HepG2 (cell line): ENCODE data around the gene SUCLG1. TPM values are rescaled to one million over a fixed set of nuclear protein-coding genes. Genes with fewer than 3 reads are reported as not detected.

ENCODE experiments used
- ATAC-seq: fragments of 200-7000 bp; cut with Tn5 transposase; 3 replicates; pipeline ENCODE4 v1.9.1; 2020; ENCODE audit warnings: mild to moderate bottlenecking, moderate library complexity
- BruUV-seq: library from RNA; stranded (reverse); fragments of 400-500 nt; replicated peaks from 2 replicates; lab custom pipeline; 2021; lab: Mats Ljungman, UMichigan
- CTCF ChIA-PET: fragments of 300-600 bp; formaldehyde crosslinking; extraction: SDS; loops from one replicate; lab custom pipeline; 2021; ENCODE audit warnings: low total read pairs, inconsistent platforms, low intra/inter-chr PET ratio; lab: Yijun Ruan, JAX
- POLR2A ChIA-PET: fragments of 350-600 bp; sonication (Branson Sonifier 250); formaldehyde crosslinking; loops from one replicate; lab custom pipeline; 2020; ENCODE audit warnings: antibody characterized with exemption, inconsistent platforms; lab: Yijun Ruan, JAX
- DNase-seq: peaks from one replicate; pipeline ENCODE4 v3.0.0-alpha.2; 2015; ENCODE audit warnings: low spot score
- FAIRE-seq: peaks from 3 replicates; lab custom pipeline; 2011; peaks lifted over from hg19 to GRCh38; lab: Jason Lieb, UNC
- H2AFZ ChIP-seq: one replicate; pipeline ENCODE4 v1.6.1; 2011; ENCODE audit warnings: low read length, inconsistent platforms
- H3K27ac ChIP-seq: fragments of 300-600 bp; 3 replicates; pipeline ENCODE4 v1.8.0; 2011; ENCODE audit warnings: mixed run types, mild to moderate bottlenecking, mixed read lengths, low read length, inconsistent platforms; ENCODE audit not compliant: insufficient read depth; ENCODE audit errors: extremely low read length
- H3K27me3 ChIP-seq, 2 experiments: fragments of 200-600 bp in 1 of 2; 2 replicates in 1 of 2; 3 replicates in 1 of 2; pipeline versions ENCODE4 v1.6.0 to v1.8.0; 2011; ENCODE audit warnings: low read length in 2 of 2, mild to moderate bottlenecking in 2 of 2, moderate library complexity in 2 of 2, inconsistent platforms in 1 of 2; ENCODE audit not compliant: insufficient read depth in 2 of 2, control insufficient read depth in 1 of 2
- H3K36me3 ChIP-seq, 2 experiments: fragments of 200-600 bp in 1 of 2; replicated peaks in 1 of 2; 2 replicates in 1 of 2; 3 replicates in 1 of 2; pipeline versions ENCODE4 v1.5.1 to v1.8.0; 2011; ENCODE audit warnings: low read length in 2 of 2, inconsistent platforms in 1 of 2; ENCODE audit not compliant: insufficient read depth in 2 of 2, control insufficient read depth in 1 of 2
- H3K4me1 ChIP-seq: 2 replicates; pipeline ENCODE4 v1.5.1; 2012; ENCODE audit warnings: low read length, inconsistent platforms; ENCODE audit not compliant: insufficient read depth
- H3K4me2 ChIP-seq: 2 replicates; pipeline ENCODE4 v1.6.0; 2011; ENCODE audit warnings: low read depth, low read length, inconsistent platforms
- H3K4me3 ChIP-seq, 3 experiments: fragments of 200-600 bp in 1 of 3; sonication (generic), shearing (Covaris generic) in 1 of 3; replicated peaks in 1 of 3; 2 replicates each; pipeline ENCODE4 v1.5.1; 2011 to 2016; ENCODE audit warnings: low read length in 3 of 3, inconsistent platforms in 2 of 3, low read depth in 2 of 3, mild to moderate bottlenecking in 2 of 3, control low read depth in 1 of 3, mixed read lengths in 1 of 3; ENCODE audit not compliant: insufficient read depth in 1 of 3
- H3K79me2 ChIP-seq: one replicate; pipeline ENCODE4 v1.6.1; 2011; ENCODE audit warnings: low read length, inconsistent platforms; ENCODE audit not compliant: insufficient read depth
- H3K9ac ChIP-seq: 2 replicates; pipeline ENCODE4 v1.6.0; 2011; ENCODE audit warnings: mild to moderate bottlenecking, low read depth, low read length, inconsistent platforms; ENCODE audit not compliant: insufficient read depth
- H3K9me3 ChIP-seq: 2 replicates; pipeline ENCODE4 v1.5.1; 2012; ENCODE audit warnings: mild to moderate bottlenecking, low read length
- H4K20me1 ChIP-seq: 2 replicates; pipeline ENCODE4 v1.6.0; 2011; ENCODE audit warnings: inconsistent platforms, mild to moderate bottlenecking, low read length, moderate library complexity; ENCODE audit not compliant: insufficient read depth
- CREB1 ChIP-seq, 2 experiments: fragments of 450-650 bp in 1 of 2; IDR thresholded peaks; 2 replicates each; pipeline ENCODE4 v1.6.1; 2016 to 2017; ENCODE audit warnings: control low read depth in 1 of 2, mild to moderate bottlenecking in 1 of 2, missing compliant biosample characterization in 1 of 2, missing genetic modification characterization in 1 of 2
- EEA1 ChIP-seq: sonication (generic); formaldehyde crosslinking; IDR thresholded peaks from 2 replicates; pipeline ENCODE4 v1.5.1; 2020; ENCODE audit warnings: mild to moderate bottlenecking, missing genetic modification reagents, borderline replicate concordance
- GFI1 ChIP-seq: sonication (generic); formaldehyde crosslinking; IDR thresholded peaks from 2 replicates; pipeline ENCODE4 v1.5.0; 2020; ENCODE audit warnings: missing genetic modification reagents, mild to moderate bottlenecking, borderline replicate concordance
- NFE2L2 ChIP-seq: fragments of 150-350 bp; IDR thresholded peaks from 2 replicates; pipeline ENCODE4 v1.6.1; 2014; ENCODE audit warnings: low read length
- NONO ChIP-seq, 2 experiments: fragments of 450-650 bp in 1 of 2; sonication (generic) in 1 of 2; formaldehyde crosslinking in 1 of 2; IDR thresholded peaks in 1 of 2; conservative IDR thresholded peaks in 1 of 2; 2 replicates each; pipeline versions ENCODE4 v1.6.1 to v1.8.0; 2017 to 2022; ENCODE audit warnings: mild to moderate bottlenecking in 1 of 2, missing genetic modification reagents in 1 of 2, moderate library complexity in 1 of 2
- NR3C1 ChIP-seq: sonication (generic); formaldehyde crosslinking; IDR thresholded peaks from 2 replicates; pipeline ENCODE4 v1.4.0; 2020; ENCODE audit warnings: missing genetic modification reagents
- RBFOX2 ChIP-seq: fragments of 200-400 bp; formaldehyde crosslinking; IDR thresholded peaks from 2 replicates; pipeline ENCODE4 v1.6.1; 2017; ENCODE audit warnings: low read depth, mild to moderate bottlenecking, low read length
- SP140L ChIP-seq: sonication (generic); formaldehyde crosslinking; IDR thresholded peaks from 2 replicates; pipeline ENCODE4 v1.4.0; 2020; ENCODE audit warnings: missing genetic modification reagents, borderline replicate concordance
- THAP11 ChIP-seq: IDR thresholded peaks from 2 replicates; pipeline ENCODE4 v1.6.1; 2016; ENCODE audit warnings: missing biosample characterization, missing genetic modification reagents
- ZFP90 ChIP-seq: sonication (generic); formaldehyde crosslinking; IDR thresholded peaks from 2 replicates; pipeline ENCODE4 v1.8.0; 2022; ENCODE audit warnings: missing genetic modification reagents, mild to moderate bottlenecking, inconsistent platforms, borderline replicate concordance
- ZMAT3 ChIP-seq: sonication (generic); formaldehyde crosslinking; conservative IDR thresholded peaks from 2 replicates; pipeline ENCODE4 v1.7.0; 2021; ENCODE audit warnings: missing genetic modification reagents
- ZMYM3 ChIP-seq: sonication (generic); formaldehyde crosslinking; IDR thresholded peaks from 2 replicates; pipeline ENCODE4 v1.5.1; 2020; ENCODE audit warnings: mild to moderate bottlenecking, missing genetic modification reagents
- ZNF30 ChIP-seq: sonication (generic); formaldehyde crosslinking; IDR thresholded peaks from 2 replicates; pipeline ENCODE4 v1.5.0; 2020; ENCODE audit warnings: mild to moderate bottlenecking, missing genetic modification reagents
- ZNF432 ChIP-seq: sonication (generic); formaldehyde crosslinking; IDR thresholded peaks from 2 replicates; pipeline ENCODE4 v1.5.0; 2020; ENCODE audit warnings: missing genetic modification reagents, mild to moderate bottlenecking, borderline replicate concordance
- ZNF7 ChIP-seq: IDR thresholded peaks from 2 replicates; pipeline ENCODE4 v1.6.1; 2016; ENCODE audit warnings: missing biosample characterization, missing genetic modification reagents
- ZNF766 ChIP-seq: sonication (generic); formaldehyde crosslinking; IDR thresholded peaks from 2 replicates; pipeline ENCODE4 v1.5.0; 2020; ENCODE audit warnings: missing genetic modification reagents, borderline replicate concordance
- WGBS: methylation state at CpG from one replicate; pipeline ENCODE4 v1.1.6; 2017; ENCODE audit warnings: low lambda C conversion rate; 5-methylcytosine and 5-hydroxymethylcytosine counted together
- in situ Hi-C: cut with HindIII; loops from 2 replicates; pipeline ENCODE4 v1.10.0; 2017; ENCODE audit warnings: low pct_unique_long_range_greater_than_20kb; ENCODE audit not compliant: extremely low pct_ligation_motif_present
- intact Hi-C: fragments of 100-400 bp; cut with micrococcal nuclease; formaldehyde crosslinking; loops from one replicate; pipeline ENCODE4 v1.10.0; 2022; ENCODE audit not compliant: unreplicated experiment
- polyA plus RNA-seq, 8 experiments: library from polyadenylated mRNA; depleted of rRNA in 3 of 8; stranded (reverse) in 7 of 8; unstranded in 1 of 8; fragments of >200 nt; fragmentation: Illumina TruSeq in 4 of 8; extraction: Trizol in 4 of 8; gene quantifications; 2 replicates each; pipeline versions ENCODE4 v1.2.1 to v1.2.3, GENCODE V29; 2011 to 2016; ENCODE audit warnings: low read depth in 4 of 8, missing spikeins in 1 of 8, mixed read lengths in 1 of 8; ENCODE audit not compliant: insufficient read depth in 1 of 8
- total RNA-seq, 5 experiments: library from RNA; depleted of rRNA; stranded (reverse); fragments of >200 nt; fragmentation: Illumina TruSeq; extraction: Trizol; gene quantifications; 2 replicates each; pipeline ENCODE4 v1.2.3, GENCODE V29; 2016; ENCODE audit warnings: low read depth in 1 of 5
- TF ChIP-seq, protein P1 (sequence below): sonication (generic); formaldehyde crosslinking; IDR thresholded peaks from 2 replicates; pipeline ENCODE4 v1.4.0; 2020; ENCODE audit warnings: mild to moderate bottlenecking, low read depth, missing genetic modification reagents
- TF ChIP-seq, protein P2 (sequence below): sonication (generic); formaldehyde crosslinking; conservative IDR thresholded peaks from 2 replicates; pipeline ENCODE4 v1.5.0; 2020; ENCODE audit warnings: missing genetic modification reagents
- TF ChIP-seq, protein P3 (sequence below): IDR thresholded peaks from 2 replicates; pipeline ENCODE4 v1.6.1; 2016; ENCODE audit warnings: missing biosample characterization, missing genetic modification reagents, low read depth
- TF ChIP-seq, protein P4 (sequence below): sonication (generic); formaldehyde crosslinking; IDR thresholded peaks from 2 replicates; pipeline ENCODE4 v1.5.0; 2020; ENCODE audit warnings: mild to moderate bottlenecking, missing genetic modification reagents, moderate library complexity

SUCLG1 gene
- total and polyA plus RNA-seq, 2 of the 13 experiments (the other 11 are each of a cell fraction or from before 2014, with no cell fraction given) = 58.7 to 121 TPM

DNA sequence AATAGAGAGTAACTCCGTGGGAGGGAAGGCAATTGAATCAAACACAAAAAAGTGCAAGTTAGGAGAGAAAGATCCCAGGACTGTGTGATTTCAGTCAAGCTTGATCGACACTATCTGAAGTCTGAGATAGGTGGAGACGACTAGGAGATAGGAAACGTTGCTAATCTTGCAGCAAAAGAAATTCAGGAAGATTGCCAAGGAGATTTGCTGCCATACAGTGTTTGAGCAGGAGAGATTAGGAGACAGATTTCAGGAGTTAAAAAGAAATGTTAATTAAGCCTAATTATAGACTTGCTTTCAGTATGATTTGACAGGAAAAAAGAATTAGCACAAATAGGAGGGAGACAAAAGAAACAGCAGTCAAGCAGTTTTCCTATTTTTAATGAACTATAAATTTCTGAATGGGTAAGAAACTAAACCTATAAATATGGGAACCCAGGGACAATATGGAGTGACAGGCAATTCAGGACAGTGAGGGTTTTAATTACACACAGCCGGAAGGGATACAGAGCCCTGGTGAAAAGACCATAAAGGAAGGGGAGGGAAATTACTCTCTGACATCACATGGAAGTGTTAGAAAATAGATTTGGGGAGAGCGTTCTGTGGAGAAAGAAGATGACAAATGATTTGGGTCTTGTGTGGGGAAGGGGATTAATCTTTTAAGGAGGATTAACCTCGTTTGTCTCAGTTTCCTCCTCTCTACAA is 72.6 kb downstream of the SUCLG1 start:
- no peak overlapping the region for H3K4me3 ChIP-seq
- ChIA-PET CTCF (no interaction called here), POLR2A (no interaction called here)
- FAIRE-seq (no peak), DNase-seq (no peak), ATAC-seq (no peak)
- H3K79me2 ChIP-seq = no peaks in the 10 kb centered on the region
- intact Hi-C loops (no loop called here), in situ Hi-C loops (no loop called here)
- no peak overlapping the region for H3K9ac ChIP-seq
- no peak overlapping the region for H3K4me2 ChIP-seq
- H3K27ac ChIP-seq = no peak overlapping the region
- H2AFZ ChIP-seq = no peak overlapping the region
- TF ChIP-seq NR3C1 (CRISPR knock-in tag) = no peak
- no peak for TF ChIP-seq ZMAT3
- TF ChIP-seq ZNF30 (CRISPR knock-in tag) = no peak
- TF ChIP-seq, protein P1, sequence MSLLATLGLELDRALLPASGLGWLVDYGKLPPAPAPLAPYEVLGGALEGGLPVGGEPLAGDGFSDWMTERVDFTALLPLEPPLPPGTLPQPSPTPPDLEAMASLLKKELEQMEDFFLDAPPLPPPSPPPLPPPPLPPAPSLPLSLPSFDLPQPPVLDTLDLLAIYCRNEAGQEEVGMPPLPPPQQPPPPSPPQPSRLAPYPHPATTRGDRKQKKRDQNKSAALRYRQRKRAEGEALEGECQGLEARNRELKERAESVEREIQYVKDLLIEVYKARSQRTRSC (CRISPR knock-in tag) = no peak
- TF ChIP-seq THAP11 (CRISPR knock-in tag) = no peak
- no peak for TF ChIP-seq CREB1 (IDR thresholded peaks at IDR 0.05)
- TF ChIP-seq CREB1 (CRISPR knock-in tag; IDR thresholded peaks at IDR 0.05) = no peak
- TF ChIP-seq RBFOX2 = no peak
- no peak for TF ChIP-seq ZNF432
- no peak for TF ChIP-seq ZMYM3
- no peak for TF ChIP-seq SP140L (CRISPR knock-in tag)
- TF ChIP-seq EEA1 (CRISPR knock-in tag) = no peak
- TF ChIP-seq GFI1 = no peak
- TF ChIP-seq, protein P2, sequence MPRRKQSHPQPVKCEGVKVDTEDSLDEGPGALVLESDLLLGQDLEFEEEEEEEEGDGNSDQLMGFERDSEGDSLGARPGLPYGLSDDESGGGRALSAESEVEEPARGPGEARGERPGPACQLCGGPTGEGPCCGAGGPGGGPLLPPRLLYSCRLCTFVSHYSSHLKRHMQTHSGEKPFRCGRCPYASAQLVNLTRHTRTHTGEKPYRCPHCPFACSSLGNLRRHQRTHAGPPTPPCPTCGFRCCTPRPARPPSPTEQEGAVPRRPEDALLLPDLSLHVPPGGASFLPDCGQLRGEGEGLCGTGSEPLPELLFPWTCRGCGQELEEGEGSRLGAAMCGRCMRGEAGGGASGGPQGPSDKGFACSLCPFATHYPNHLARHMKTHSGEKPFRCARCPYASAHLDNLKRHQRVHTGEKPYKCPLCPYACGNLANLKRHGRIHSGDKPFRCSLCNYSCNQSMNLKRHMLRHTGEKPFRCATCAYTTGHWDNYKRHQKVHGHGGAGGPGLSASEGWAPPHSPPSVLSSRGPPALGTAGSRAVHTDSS (CRISPR knock-in tag) = no peak
- TF ChIP-seq ZNF766 = no peak
- TF ChIP-seq, protein P3, sequence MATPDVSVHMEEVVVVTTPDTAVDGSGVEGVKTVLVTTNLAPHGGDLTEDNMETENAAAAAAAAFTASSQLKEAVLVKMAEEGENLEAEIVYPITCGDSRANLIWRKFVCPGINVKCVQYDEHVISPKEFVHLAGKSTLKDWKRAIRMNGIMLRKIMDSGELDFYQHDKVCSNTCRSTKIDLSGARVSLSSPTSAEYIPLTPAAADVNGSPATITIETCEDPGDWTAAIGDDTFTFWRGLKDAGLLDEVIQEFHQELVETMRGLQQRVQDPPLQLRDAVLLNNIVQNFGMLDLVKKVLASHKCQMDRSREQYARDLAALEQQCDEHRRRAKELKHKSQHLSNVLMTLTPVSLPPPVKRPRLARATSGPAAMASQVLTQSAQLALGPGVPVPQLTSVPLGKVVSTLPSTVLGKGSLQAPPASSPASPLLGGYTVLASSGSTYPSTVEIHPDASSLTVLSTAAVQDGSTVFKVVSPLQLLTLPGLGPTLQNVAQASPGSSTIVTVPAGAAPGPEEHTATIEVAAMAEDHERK = no peak
- TF ChIP-seq ZFP90 = no peak
- TF ChIP-seq, protein P4, sequence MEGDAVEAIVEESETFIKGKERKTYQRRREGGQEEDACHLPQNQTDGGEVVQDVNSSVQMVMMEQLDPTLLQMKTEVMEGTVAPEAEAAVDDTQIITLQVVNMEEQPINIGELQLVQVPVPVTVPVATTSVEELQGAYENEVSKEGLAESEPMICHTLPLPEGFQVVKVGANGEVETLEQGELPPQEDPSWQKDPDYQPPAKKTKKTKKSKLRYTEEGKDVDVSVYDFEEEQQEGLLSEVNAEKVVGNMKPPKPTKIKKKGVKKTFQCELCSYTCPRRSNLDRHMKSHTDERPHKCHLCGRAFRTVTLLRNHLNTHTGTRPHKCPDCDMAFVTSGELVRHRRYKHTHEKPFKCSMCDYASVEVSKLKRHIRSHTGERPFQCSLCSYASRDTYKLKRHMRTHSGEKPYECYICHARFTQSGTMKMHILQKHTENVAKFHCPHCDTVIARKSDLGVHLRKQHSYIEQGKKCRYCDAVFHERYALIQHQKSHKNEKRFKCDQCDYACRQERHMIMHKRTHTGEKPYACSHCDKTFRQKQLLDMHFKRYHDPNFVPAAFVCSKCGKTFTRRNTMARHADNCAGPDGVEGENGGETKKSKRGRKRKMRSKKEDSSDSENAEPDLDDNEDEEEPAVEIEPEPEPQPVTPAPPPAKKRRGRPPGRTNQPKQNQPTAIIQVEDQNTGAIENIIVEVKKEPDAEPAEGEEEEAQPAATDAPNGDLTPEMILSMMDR (CRISPR knock-in tag) = no peak
- no peak for TF ChIP-seq ZNF7
- TF ChIP-seq NONO (IDR thresholded peaks at IDR 0.05) = no peak
- no peak for TF ChIP-seq NONO (CRISPR knock-in tag; conservative IDR thresholded peaks at IDR 0.05)
- no peak for TF ChIP-seq NFE2L2
- no peaks in the 10 kb centered on the region for H3K27me3 ChIP-seq
- WGBS = 3% methylated on average over 7 of the region's 7 CpGs
- no peaks in the 10 kb centered on the region for H3K4me1 ChIP-seq
- no peaks in the 10 kb centered on the region for H3K36me3 ChIP-seq
- no peaks in the 10 kb centered on the region for H3K9me3 ChIP-seq
- no peaks in the 10 kb centered on the region for H4K20me1 ChIP-seq
- no TSS peak for BruUV-seq
